K562 (cell line): ENCODE measurements around the gene SMARCC1. TPM values are rescaled to one million over a fixed set of nuclear protein-coding genes. Genes with fewer than 3 reads are reported as not detected.

Experiments used
- CBFA2T3 ChIP-seq: fragments of 450-650 bp; IDR thresholded peaks from 2 replicates; pipeline ENCODE4 v1.6.1; 2017
- CBX2 ChIP-seq: fragments of 200-600 bp; sonication (generic); IDR thresholded peaks from one replicate; pipeline ENCODE4 v1.6.1; 2012; ENCODE audit warnings: mild to moderate bottlenecking, low read length, inconsistent platforms; ENCODE audit not compliant: insufficient read depth, poor library complexity, severe bottlenecking
- E2F5 ChIP-seq: sonication (generic); formaldehyde crosslinking; IDR thresholded peaks from 2 replicates; pipeline ENCODE4 v1.8.0; 2022; ENCODE audit warnings: mild to moderate bottlenecking, missing genetic modification reagents
- IRF1 ChIP-seq: sonication (generic); formaldehyde crosslinking; IDR thresholded peaks from 2 replicates; pipeline ENCODE4 v1.8.0; 2022; ENCODE audit warnings: missing genetic modification reagents, mild to moderate bottlenecking, borderline replicate concordance
- MITF ChIP-seq: IDR thresholded peaks from 2 replicates; pipeline ENCODE4 v1.6.1; 2014; ENCODE audit warnings: antibody characterized with exemption
- PTTG1 ChIP-seq: fragments of 450-650 bp; IDR thresholded peaks from 2 replicates; pipeline ENCODE4 v1.6.1; 2016; ENCODE audit warnings: low read depth, mild to moderate bottlenecking, missing genetic modification characterization, missing compliant biosample characterization
- SLC30A9 ChIP-seq: fragments of 250-450 bp; sonication (Bioruptor Pico); IDR thresholded peaks from 2 replicates; pipeline ENCODE4 v1.8.0; 2022; ENCODE audit warnings: mild to moderate bottlenecking, moderate library complexity
- SMAD3 ChIP-seq: fragments of 450-650 bp; formaldehyde crosslinking; conservative IDR thresholded peaks from 2 replicates; pipeline ENCODE4 v1.4.0; 2020; ENCODE audit warnings: mild to moderate bottlenecking
- THRAP3 ChIP-seq: fragments of 450-650 bp; IDR thresholded peaks from 2 replicates; pipeline ENCODE4 v1.6.1; 2016; ENCODE audit warnings: mild to moderate bottlenecking, inconsistent platforms, borderline replicate concordance
- ZNF263 ChIP-seq: sonication (generic); formaldehyde crosslinking; IDR thresholded peaks from 2 replicates; pipeline ENCODE4 v1.8.0; 2022; ENCODE audit warnings: mild to moderate bottlenecking, missing genetic modification reagents, borderline replicate concordance
- ZNF644 ChIP-seq: fragments of 200-800 bp; sonication (Bioruptor generic); IDR thresholded peaks from 2 replicates; pipeline ENCODE4 v1.6.1; 2016; ENCODE audit warnings: low read depth, missing genetic modification characterization, missing compliant biosample characterization
- polyA plus RNA-seq, 8 experiments: library from polyadenylated mRNA; depleted of rRNA in 4 of 8; stranded (reverse) in 5 of 8; unstranded in 3 of 8; fragments of >200 nt; fragmentation: Nextera tagmentation in 2 of 8; fragmentation: Illumina TruSeq in 1 of 8; extraction: Ambion mirVana in 2 of 8; extraction: Trizol in 1 of 8; gene quantifications; 2 replicates each; pipeline versions ENCODE4 v1.2.1 to v1.2.3, GENCODE V29; 2011 to 2014; ENCODE audit warnings: inconsistent platforms in 1 of 8, missing spikeins in 1 of 8
- total RNA-seq, 7 experiments: library from RNA; depleted of rRNA in 6 of 7; stranded (reverse); fragments of >200 nt in 6 of 7; fragmentation: Illumina TruSeq in 2 of 7; extraction: Trizol in 2 of 7; gene quantifications; 2 replicates each; pipeline versions ENCODE4 v1.2.1 to v1.2.3, GENCODE V29; 2011 to 2021; ENCODE audit warnings: low replicate concordance in 1 of 7

The SMARCC1 gene
- total and polyA plus RNA-seq, 9 of the 15 experiments (the other 6 are each of a cell fraction or from before 2014, with no cell fraction given), result 20.7 to 199 (median 66.0) TPM

- TF ChIP-seq E2F5 (no peak), SLC30A9 (no peak), CBFA2T3 (no peak), PTTG1 (tag) (no peak), ZNF263 (no peak), SMAD3 (no peak), MITF (no peak), IRF1 (CRISPR knock-in tag) (no peak), CBX2 (no peak), ZNF644 (no peak), THRAP3 (no peak)
These were observed 170.1 kb downstream of the SMARCC1 start (continued) for GRCh38 chr3:47611576-47611975.
